Measurements from ENCODE around the gene TTC9B.
"Not testable (repeated sequence)": the region's sequence is repeated elsewhere in the genome, so short reads cannot be mapped to it uniquely, and the experiment has no call there.

The TTC9B gene

DNA sequence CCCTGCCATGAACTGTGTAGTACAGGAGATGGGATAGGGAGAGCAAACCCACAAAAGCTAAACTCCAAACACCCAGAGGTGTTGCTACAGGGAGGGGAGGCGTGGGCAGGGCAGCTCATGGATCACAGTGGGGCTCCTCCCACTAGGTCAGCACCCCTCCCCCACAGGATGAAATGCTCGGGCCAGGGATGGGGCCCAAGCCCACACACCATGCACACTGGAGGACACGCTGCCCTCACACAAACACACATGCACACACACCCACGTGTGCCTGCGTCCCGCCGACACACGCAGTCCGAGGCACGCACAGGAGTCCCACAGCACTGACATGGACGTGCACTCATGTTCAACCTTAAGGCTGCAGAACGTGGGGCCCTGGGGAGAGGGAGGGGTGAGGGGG lies 14.3 kb upstream of the TTC9B start:
- no peak for DNase-seq

DNA sequence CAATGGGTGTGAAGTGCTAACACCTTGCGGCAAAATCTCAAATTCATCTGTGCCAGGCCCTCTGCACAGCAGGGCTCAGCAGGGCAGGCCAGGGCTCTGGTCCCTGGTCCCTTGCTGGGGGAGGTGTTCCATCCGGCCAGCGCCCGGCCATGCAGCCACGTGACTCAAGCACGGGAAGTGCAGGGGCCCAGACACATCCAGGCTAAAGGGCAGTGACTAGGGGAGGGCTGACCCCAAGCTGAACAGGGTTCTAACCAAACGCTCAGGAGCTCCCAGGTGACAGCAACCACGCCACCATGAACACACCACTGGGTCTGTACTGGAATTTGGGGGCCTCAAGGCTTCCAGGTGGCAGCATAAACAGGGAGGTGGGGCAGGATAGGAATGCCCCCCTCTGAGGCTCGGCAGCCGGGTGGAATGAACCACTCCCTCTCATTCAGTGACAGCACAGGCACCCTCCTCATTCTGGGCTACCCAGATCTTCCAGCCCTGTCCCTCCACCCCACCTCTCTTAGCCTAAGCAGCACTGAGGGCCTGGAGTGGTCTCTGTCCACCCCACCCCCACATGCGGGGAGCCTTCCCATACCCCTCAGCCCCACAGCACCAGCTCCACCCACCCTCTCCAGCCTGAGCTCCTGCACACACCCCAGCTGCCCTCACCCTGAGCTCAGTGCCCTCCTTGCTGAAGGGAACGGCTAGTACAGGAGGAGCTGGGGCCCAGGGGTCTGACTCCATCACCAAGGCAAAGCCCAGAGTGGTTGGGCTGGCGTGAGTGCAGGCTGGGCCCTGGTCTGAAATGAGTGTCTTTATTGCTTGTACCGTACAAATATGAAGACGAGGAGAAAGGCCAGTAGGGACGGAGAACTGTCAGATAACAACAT lies 13.6 kb upstream of the TTC9B start:
- no peak for DNase-seq

DNA sequence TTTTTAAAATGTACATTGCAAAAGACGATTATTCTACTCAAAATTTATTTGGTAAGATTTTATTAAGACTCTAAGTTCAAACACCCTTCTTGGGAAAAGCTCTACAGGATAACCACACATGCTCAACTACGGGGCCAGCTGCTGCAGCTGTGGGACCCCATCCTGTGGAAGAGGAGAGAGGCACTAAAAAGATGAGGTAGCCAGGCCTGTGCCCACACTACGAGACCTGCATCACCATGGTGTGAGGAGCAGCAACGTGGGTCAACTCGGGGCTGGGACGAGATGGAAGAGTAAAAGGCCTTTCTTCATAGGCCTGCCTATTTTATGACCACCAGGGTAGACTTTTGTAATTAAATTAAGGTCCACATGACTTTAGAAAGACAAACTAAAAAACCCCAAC lies 12.9 kb upstream of the TTC9B start:
- DNase-seq = no peak

DNA sequence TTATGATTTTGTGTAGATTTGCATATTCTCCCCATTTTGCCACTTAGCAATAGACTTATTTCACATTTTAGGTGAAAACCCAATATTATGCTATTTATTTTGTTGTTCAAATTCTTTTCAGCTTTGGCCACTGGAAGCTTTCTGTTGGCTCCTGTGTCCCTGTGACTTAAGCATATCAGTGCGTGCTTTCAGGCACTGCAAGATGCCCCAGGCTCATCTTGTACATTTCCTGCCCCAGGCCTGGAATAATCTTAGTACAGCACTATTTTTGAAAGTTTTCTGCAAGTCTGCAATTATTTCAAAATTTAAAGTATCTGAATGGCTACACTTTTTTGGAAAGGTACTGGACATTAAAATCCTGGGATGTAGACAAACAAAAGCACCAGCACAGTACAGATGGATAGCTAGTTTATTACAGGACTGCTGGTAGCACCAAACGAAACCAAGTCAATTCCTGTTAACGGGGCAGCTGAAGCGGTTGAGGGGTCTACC lies 11.8 kb upstream of the TTC9B start:
- DNase-seq = no peak

DNA sequence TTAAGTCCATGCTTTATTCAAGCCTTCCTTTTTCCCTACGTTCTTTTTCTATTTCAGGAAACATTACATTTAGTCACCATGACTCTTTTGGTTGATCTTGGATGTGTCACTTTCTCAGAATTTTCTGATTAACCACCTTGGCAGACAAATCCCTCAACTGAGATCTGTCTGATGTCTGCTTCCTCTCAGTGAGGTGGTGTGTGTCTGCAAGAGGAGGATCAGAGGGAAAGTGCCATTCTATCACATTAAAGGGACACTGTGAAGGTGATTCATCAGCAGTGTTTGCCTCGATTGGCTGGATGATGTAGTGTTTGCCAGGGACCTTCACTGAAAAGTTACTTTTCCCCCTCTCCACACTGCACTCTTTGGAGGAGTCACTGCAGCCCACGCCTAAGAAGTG lies 11.3 kb upstream of the TTC9B start:
- DNase-seq = no peak

DNA sequence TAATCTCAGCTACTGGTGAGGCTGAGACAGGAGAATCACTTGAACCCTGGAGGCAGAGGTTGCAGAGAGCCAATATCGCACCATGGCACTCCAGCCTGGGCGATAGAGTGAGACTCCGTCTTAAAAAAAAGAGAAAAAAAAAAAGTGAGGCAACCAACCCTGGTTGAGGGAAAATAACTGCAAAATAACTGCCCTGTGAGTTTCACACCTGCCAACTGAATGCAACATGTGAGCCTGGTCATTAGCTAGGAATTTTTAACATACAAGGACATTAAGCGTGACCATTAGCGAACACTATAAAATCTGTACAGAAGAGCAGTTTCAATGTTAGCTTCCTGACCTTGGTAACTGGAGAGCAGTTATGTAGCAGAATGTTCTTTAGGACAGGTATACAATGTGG lies 10.7 kb upstream of the TTC9B start:
- no peak for DNase-seq

DNA sequence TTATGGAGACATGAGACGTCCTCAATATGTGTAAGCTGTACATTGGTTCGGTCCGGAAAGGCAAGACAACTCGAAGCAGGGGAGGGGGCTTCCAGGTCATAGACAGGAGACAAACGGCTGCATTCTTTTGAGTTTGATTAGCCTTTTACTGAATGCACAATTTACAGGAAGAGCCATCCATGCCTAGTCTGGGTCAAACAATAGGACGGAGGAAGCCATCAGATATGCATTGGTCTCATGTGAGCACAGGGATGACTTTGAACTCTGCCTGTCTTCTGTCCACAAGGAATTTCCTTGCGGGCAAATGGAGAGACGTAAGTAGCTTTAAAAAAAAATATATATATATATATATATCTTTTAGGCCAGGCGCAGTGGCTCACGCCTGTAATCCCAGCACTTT lies 10.2 kb upstream of the TTC9B start:
- no peak for DNase-seq

DNA sequence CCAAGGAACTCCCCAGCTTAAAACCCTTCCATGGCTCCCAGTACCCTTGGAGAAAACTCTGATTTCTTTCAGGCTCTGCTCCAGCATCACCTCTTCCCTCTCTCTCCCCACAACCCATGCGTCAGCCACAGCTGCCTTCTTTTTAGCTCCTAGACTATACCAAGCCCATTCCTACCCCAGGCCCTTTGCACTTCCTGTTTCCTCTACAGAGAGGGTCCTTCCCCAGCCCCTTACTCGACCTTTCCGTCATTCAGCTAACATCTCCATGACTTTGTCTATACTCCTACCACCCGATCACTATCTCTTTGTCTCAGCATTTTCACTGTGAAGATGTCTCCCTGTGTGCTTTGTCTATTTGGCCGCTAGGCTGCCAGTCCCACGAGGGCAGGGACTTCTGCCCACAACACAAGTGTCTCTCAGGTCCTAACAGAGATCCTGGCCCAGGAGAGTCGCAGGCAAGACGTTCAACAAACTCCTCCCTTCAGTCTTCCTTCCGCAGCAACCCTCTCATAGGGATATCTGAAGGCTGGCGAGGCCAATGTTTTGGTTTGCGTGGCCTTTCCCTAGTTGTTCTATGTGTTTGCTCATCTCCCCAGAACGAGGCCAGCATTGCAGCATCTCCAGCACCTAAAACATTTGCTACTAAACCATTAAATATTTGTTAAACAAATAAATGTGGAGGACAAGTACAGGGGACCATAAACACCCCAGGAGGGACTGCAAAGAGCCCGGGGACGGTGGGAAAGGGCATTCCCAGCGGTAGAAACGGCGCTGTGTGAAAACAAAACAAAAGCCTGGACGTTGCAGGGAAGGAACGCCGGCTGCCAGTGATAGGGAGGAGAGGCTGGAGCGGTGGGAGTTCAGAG lies 7.5 kb upstream of the TTC9B start:
- DNase-seq = peak; percentile 17

DNA sequence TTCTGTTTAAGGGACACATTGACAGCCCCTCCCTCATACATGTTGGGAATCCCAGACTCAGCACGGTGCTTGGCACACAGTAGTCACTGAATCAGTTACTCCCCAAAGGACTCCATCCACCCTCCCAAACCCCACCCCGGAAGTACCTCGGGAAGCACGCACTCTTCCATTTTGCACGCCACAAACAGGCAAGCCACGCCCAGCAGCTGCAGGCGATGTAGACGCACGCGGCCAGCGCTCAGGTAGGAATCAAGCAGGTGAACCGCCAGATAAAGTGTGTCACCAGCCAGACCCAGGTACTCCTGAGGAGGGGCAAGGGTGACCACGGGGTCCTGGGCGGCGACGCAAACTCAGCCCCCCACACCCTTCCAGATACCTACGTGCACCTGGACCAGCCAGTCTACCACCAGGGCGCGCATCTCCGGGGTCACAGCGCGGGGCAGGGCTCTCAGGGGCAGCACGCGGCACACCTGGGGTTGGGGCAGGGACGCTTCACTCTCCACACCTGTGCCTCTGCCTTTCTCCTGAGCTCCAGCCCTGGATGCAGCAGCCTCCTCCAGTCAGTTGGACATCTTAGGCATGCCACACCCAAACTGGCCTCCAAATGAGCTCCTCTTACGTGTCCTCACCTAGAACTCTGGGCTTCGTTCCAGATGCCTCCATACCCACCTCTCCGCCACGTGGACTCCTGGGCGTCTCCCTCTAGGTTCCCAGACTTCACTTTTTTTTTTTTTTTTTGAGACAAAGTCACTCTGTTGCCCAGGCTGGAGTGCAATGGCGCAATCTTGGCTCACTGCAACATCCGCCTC lies 6.4 kb upstream of the TTC9B start:
- peak; percentile 28 for DNase-seq

DNA sequence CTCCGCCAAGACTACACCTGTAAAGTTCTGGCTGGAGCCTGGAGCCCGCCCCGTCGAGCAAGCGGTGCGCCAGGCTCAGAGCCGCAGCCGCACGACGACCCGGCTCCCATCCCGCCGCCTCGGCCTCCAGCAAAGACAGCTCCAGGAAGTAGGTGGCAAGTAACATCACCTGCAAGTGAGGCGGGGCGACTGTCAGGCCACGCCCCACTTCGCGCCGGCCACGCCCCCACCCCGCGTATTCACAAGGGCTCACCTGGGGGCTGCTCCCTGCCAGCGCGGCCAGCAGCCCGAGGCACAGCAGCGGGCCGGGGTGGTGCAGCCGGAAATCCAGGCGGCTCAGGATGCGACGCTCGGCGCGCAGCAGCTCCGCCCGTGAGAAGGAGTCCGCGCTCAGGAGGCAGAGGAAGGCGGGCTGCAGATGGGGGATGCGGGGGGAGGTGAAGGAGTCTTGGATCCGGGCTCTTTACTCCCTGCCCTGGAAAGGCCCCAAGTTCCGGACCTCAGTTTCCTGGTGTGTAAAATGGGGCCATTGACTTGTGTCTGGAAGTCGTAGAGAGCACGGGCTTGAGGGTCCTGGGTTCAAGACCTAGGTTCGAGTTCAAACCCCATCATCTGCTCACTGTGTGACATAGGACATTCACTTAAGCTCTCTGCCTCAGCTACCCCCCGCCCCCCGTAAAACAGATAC lies 5.1 kb upstream of the TTC9B start:
- no peak for DNase-seq

DNA sequence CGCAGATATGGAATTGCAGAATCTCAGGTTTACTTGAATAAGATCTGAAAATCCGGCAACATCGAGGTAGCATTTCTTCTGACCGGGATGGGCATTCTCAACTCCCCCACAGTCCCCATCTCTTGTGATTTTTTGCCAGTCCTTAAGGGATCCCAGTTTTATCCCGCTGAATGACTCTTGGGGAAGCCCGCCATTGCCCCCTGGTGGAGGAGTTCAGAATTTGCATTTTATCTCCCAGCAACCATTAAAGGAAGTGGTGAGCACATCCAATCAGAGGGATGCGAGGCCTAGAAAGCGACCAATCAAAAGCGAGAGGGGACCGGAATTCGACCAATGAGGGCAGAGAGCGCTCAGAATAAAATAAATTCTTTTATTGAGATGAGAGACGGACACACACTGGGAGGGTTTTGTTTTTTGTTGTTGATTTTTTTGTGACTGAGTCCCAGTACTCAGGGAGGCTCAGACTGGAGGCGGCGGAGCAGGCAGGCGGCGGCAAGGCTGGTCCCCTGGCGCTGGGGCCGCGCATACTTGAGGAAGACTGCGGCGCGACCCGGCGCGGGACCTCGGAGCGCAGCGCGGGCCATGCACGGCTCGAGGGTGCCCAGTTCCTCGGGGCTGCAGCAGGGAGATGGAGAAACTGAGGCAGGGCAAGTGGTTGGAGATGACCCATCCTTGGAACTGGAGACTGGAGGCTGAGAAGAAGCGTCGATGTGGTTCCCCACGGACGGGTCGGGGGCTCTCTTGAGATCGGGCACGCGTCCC lies 3.9 kb upstream of the TTC9B start:
- DNase-seq = peak; percentile 58

DNA sequence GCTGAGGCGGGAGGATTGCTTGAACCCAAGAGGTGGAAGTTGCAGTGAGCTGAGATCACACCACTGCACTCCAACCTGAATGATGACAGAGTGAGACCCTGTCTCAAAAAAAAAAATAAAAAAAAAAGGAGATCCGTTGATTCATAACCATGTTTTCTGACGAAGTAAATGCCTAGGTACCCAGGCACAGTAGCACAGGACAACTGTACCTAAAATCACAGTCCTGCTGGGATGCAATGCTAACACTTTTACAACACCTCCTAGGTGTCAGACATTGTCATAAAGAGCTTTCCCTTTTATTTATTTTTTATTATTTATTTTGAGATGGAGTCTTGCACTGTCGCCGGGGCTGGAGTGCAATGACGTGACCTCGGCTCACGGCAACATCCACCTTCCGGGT lies 2.5 kb upstream of the TTC9B start:
- no peak for DNase-seq

DNA sequence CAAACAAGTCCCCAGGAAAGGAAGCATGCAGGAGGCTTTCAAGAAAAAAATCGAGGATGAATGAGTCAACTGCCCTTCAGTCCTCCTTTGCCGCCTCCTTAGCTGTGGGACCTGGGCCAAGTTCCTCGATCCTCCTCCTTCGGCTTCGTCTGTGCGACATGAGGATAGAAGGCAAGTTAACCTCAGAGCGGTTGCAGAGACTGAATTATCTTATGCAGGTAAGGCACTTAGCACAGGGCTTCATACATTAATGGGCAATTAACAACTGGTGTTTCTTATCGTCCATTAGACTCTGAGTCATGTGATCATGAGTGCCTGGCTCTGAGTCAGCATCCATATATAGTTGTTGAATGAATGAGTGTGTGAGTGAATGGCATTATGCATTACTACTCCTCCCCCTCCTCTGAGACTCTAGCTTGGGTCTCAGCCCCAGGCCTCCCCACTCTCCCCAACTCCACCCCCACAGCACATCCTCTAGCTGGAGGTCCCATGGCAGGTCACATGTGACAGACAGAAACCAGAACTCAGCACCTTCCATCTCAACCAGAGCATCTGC lies 1.6 kb upstream of the TTC9B start:
- DNase-seq = no peak

DNA sequence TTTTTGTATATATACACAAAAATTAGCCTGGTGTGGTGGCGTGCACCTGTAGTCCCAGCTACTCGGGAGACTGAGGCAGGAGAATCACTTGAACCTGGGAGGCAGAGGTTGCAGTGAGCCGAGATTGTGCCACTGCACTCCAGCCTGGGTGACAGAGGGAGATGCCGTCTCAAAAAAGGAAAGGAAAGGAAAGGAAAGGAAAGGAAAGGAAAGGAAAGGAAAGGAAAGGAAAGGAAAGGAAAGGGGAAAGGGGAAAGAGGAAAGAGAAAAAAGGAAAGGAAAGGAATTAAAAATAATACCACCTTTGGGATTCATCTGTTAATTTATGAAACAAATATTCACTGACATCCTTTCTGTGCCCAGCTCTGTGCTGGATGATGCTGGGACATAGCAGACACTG lies 845 bp upstream of the TTC9B start:
- DNase-seq = not testable (repeated sequence)

DNA sequence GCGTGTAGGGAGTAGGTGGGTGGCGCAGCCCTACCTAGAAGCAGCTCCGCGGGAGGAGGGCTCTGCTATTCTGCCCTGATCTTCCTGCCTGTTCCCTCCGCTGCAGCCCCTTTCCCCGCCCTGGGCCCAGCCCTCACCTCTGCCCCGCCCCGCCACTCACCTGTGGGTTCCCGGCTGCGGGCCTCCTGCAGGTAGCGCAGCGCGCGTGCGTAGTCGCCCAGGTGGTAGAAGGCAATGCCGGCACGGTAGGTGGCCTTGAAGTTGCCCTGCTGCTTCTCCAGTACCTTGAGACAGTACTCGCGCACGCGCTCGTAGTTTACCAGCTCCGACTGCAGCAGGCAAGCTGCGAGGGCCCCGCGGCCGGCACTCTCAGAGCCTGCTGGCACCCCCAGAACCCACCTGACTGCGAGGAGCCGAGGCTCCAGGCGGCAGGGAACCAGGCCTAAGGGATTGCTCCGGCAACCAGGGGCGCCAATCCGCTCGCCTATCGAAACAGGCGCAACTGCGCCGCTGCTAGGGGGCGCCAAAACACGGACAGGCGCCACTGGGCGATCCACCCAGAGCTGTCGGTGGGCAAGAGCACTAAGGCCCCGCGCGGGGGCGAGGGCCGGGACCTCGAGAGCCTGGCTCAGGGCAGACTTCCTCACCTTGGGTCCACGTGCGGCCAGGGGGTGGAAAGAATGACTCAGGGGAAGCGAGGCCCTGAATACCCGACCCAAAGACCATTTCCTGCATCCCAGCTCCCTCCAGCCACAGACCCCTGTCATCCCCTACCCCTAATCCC lies 965 bp downstream of the TTC9B start:
- DNase-seq = peak; percentile 22

DNA sequence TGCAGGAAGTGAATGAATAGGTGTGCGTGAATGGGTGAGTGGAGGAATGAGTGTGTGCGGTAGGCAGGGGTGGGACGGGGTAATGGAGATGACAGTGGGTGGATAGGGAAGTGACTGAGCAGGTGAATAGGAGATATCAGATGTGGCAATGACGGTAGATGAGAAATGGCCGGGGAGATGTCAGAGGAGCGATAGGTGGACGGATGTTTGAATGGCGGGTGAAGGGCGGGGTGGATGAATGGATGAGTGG lies 1.5 kb downstream of the TTC9B start:
- DNase-seq = no peak

DNA sequence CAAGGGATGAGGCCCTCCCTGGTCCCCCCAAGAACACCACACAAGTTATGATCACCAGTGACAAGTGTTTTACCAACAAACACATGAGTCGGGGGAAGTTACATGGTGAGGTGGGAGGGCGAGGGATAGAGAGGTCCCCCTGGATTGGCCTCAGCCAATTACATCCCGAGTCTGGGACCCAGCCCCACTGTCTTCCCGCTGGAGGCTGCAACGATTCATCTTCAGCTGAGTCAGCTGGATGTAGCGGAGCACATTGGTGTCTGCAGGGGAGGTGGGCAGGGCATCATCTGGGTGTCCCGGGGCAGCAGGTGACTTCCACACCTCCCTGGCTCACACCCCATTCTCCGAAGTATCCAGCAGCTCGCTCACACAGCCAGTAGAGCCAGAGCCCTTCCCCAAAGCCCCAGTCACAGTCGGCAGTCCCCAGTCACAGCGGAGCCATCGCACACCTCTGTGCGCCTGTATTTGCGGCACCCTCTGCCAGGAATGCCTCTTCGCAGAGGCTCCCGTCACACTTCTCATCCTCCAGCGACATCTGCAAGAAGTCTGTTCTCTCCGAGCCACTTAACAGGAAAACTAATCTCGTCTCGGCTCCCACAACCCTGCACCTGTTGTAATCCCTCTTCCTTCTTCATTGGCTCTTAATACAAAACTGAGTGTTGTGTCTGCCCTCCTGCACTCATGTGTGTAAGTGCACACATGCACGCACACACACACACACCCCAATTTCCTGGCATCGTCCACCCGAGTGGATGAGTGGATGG lies 2.0 kb downstream of the TTC9B start:
- no peak for DNase-seq

DNA sequence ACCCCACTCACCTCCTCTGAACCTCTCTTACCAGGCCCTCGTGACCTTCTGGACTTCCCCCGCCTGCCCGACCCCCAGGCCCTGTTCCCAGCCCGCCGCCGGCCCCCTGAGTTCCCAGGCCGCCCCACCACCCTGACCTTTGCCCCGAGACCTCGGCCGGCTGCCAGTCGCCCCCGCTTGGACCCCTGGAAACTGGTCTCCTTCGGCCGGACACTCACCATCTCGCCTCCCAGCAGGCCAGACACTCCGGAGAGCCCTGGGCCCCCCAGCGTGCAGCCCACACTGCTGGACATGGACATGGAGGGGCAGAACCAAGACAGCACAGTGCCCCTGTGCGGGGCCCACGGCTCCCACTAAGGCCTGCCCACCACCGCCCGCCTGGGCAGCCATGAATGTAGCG lies 3.2 kb downstream of the TTC9B start:
- DNase-seq = no peak

DNA sequence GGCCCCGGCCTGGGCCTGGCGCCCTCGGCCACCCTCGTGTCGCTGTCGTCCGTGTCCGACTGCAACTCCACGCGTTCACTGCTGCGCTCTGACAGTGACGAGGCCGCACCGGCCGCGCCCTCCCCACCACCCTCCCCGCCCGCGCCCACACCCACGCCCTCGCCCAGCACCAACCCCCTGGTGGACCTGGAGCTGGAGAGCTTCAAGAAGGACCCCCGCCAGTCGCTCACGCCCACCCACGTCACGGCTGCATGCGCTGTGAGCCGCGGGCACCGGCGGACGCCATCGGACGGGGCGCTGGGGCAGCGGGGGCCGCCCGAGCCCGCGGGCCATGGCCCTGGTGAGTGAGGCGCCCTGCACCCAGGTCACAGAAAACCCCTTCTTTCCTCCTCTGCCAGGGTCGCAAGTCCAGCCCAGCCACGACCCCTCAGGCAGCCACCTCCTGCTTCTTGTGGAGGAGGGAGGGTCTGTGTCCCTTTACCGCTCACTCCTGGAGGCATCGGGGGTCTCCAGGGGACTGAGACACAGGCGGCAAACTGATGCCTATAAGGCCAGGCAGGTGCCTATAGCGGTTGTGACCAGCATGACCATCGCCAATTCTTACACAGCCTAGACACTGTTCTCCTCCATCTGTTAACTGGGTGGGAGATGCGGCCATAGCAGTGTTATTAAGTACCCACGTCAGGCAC lies 4.2 kb downstream of the TTC9B start:
- DNase-seq = no peak

Data from RPMI8226 (cell line).